K562 (cell line): Measurements from ENCODE around the gene KRT71. TPM values are rescaled to one million over a fixed set of nuclear protein-coding genes. Genes with fewer than 3 reads are reported as not detected.

Experiments used
- ATAC-seq: fragments of 200-7000 bp; cut with Tn5 transposase; 3 replicates; pipeline ENCODE4 v1.9.1; 2020; ENCODE audit warnings: moderate library complexity
- BruUV-seq: library from RNA; stranded (reverse); fragments of 400-500 nt; replicated peaks from 2 replicates; lab custom pipeline; 2021; lab: Mats Ljungman, UMichigan
- CTCF ChIA-PET: fragments of 300-600 bp; formaldehyde crosslinking; extraction: SDS; loops from one replicate; lab custom pipeline; 2021; ENCODE audit warnings: low intra/inter-chr PET ratio; lab: Yijun Ruan, JAX
- POLR2A ChIA-PET: fragments of 300-600, 350-650 bp; sonication (Branson Sonifier 250); formaldehyde crosslinking; extraction: SDS; loops from one replicate; lab custom pipeline; 2021; ENCODE audit warnings: antibody characterized with exemption, inconsistent platforms; lab: Yijun Ruan, JAX
- DNase-seq, 4 experiments: peaks; one replicate each; pipeline versions ENCODE4 v3.0.0 to v3.0.0-alpha.2; 2011 to 2018; ENCODE audit warnings: low spot score in 3 of 4, mixed read lengths in 3 of 4; ENCODE audit errors: extremely low read depth in 1 of 4
- FAIRE-seq: peaks from 2 replicates; lab custom pipeline; 2011; peaks lifted over from hg19 to GRCh38; lab: Jason Lieb, UNC
- H2AFZ ChIP-seq: 2 replicates; pipeline ENCODE4 v1.6.0; 2011; ENCODE audit warnings: low read depth, low read length, control low read depth, inconsistent platforms
- H3K27ac ChIP-seq: fragments of 200-600 bp; 3 replicates; pipeline ENCODE4 v1.8.0; 2011; ENCODE audit warnings: low read depth, mild to moderate bottlenecking, control low read depth, inconsistent platforms, low read length, moderate library complexity, mixed read lengths; ENCODE audit errors: extremely low read depth
- H3K27me3 ChIP-seq, 2 experiments: fragments of 300-600 bp in 1 of 2; 2 replicates in 1 of 2; 3 replicates in 1 of 2; pipeline versions ENCODE4 v1.6.0 to v1.8.0; 2011; ENCODE audit warnings: inconsistent platforms in 2 of 2, low read length in 2 of 2, mild to moderate bottlenecking in 1 of 2, mixed read lengths in 1 of 2, moderate library complexity in 1 of 2; ENCODE audit not compliant: control insufficient read depth in 2 of 2, insufficient read depth in 2 of 2
- H3K36me3 ChIP-seq: fragments of 300-600 bp; 3 replicates; pipeline ENCODE4 v1.8.0; 2011; ENCODE audit warnings: mild to moderate bottlenecking, low read length, inconsistent platforms; ENCODE audit not compliant: control insufficient read depth, insufficient read depth
- H3K4me1 ChIP-seq, 2 experiments: fragments of 200-600 bp in 1 of 2; replicated peaks in 1 of 2; 2 replicates in 1 of 2; 3 replicates in 1 of 2; pipeline versions ENCODE4 v1.5.1 to v1.8.0; 2011; ENCODE audit warnings: inconsistent platforms in 2 of 2, low read length in 2 of 2, mild to moderate bottlenecking in 1 of 2, mixed read lengths in 1 of 2, moderate library complexity in 1 of 2; ENCODE audit not compliant: control insufficient read depth in 2 of 2, insufficient read depth in 2 of 2
- H3K4me2 ChIP-seq: 2 replicates; pipeline ENCODE4 v1.6.1; 2011; ENCODE audit warnings: low read length, control low read depth, inconsistent platforms, mixed read lengths; ENCODE audit not compliant: insufficient read depth
- H3K4me3 ChIP-seq: fragments of 200-600 bp; sonication (generic), shearing (Covaris generic); 2 replicates; pipeline ENCODE4 v1.5.1; 2016; ENCODE audit warnings: control low read depth, inconsistent platforms
- H3K79me2 ChIP-seq: fragments of 200-600 bp; 3 replicates; pipeline ENCODE4 v1.8.0; 2011; ENCODE audit warnings: low read length, inconsistent platforms; ENCODE audit not compliant: control insufficient read depth, insufficient read depth
- H3K9ac ChIP-seq, 2 experiments: 2 replicates each; pipeline versions ENCODE4 v1.6.0 to v1.6.1; 2011; ENCODE audit warnings: low read depth in 2 of 2, low read length in 2 of 2, control low read depth in 1 of 2, inconsistent platforms in 1 of 2, mild to moderate bottlenecking in 1 of 2, mixed read lengths in 1 of 2; ENCODE audit not compliant: insufficient read depth in 1 of 2
- H3K9me1 ChIP-seq: one replicate; pipeline ENCODE4 v1.6.0; 2011; ENCODE audit warnings: inconsistent platforms, mild to moderate bottlenecking, low read length, moderate library complexity; ENCODE audit not compliant: control insufficient read depth, insufficient read depth
- H3K9me3 ChIP-seq: replicated peaks from 2 replicates; pipeline ENCODE4 v1.5.1; 2011; ENCODE audit warnings: low read depth, low read length, inconsistent platforms; ENCODE audit not compliant: control insufficient read depth, insufficient read depth
- H4K20me1 ChIP-seq: replicated peaks from 2 replicates; pipeline ENCODE4 v1.6.1; 2011; ENCODE audit warnings: low read length, inconsistent platforms, mixed read lengths; ENCODE audit not compliant: control insufficient read depth, insufficient read depth
- ARID1B ChIP-seq: fragments of 450-650 bp; IDR thresholded peaks from 2 replicates; pipeline ENCODE4 v1.6.1; 2016; ENCODE audit warnings: antibody characterized with exemption, mild to moderate bottlenecking, inconsistent platforms
- ARID2 ChIP-seq: fragments of 450-650 bp; IDR thresholded peaks from 2 replicates; pipeline ENCODE4 v1.6.1; 2017; ENCODE audit warnings: antibody characterized with exemption, mild to moderate bottlenecking
- CHD1 ChIP-seq: fragments of 200-600 bp; sonication (generic); IDR thresholded peaks from one replicate; pipeline ENCODE4 v1.6.1; 2012; ENCODE audit warnings: mild to moderate bottlenecking, moderate library complexity, low read length, inconsistent platforms
- CHD2 ChIP-seq: IDR thresholded peaks from 2 replicates; pipeline ENCODE4 v1.6.1; 2011; ENCODE audit warnings: low read depth, low read length
- HLTF ChIP-seq: fragments of 450-650 bp; IDR thresholded peaks from 2 replicates; pipeline ENCODE4 v1.6.1; 2016
- JUND ChIP-seq, 2 experiments: IDR thresholded peaks; 2 replicates in 1 of 2; 3 replicates in 1 of 2; pipeline ENCODE4 v1.6.1; 2011; ENCODE audit warnings: borderline replicate concordance in 2 of 2, low read depth in 2 of 2, low read length in 2 of 2, improper control_type of control experiment in 1 of 2, missing biosample characterization in 1 of 2, missing genetic modification characterization in 1 of 2, missing genetic modification reagents in 1 of 2
- MLLT1 ChIP-seq, 2 experiments: fragments of 450-650 bp; IDR thresholded peaks; 2 replicates each; pipeline ENCODE4 v1.6.1; 2016
- PCBP2 ChIP-seq: fragments of 200-400 bp; formaldehyde crosslinking; IDR thresholded peaks from 2 replicates; pipeline ENCODE4 v1.6.1; 2018; ENCODE audit warnings: low read length, low read depth, mild to moderate bottlenecking, moderate library complexity; ENCODE audit not compliant: poor library complexity, severe bottlenecking
- RAD21 ChIP-seq, 2 experiments: fragments of 250-450 bp in 1 of 2; fragments of 450-650 bp in 1 of 2; sonication (Bioruptor Pico) in 1 of 2; formaldehyde crosslinking in 1 of 2; IDR thresholded peaks in 1 of 2; conservative IDR thresholded peaks in 1 of 2; 2 replicates each; pipeline versions ENCODE4 v1.4.0 to v1.8.0; 2020 to 2022; ENCODE audit warnings: mild to moderate bottlenecking in 2 of 2, moderate library complexity in 1 of 2
- ZNF280B ChIP-seq: fragments of 250-450 bp; sonication (Bioruptor Pico); IDR thresholded peaks from 2 replicates; pipeline ENCODE4 v1.5.1; 2021; ENCODE audit warnings: mild to moderate bottlenecking
- ZNF318 ChIP-seq, 2 experiments: fragments of 450-650 bp; IDR thresholded peaks; 2 replicates each; pipeline ENCODE4 v1.6.1; 2016; ENCODE audit warnings: mild to moderate bottlenecking in 2 of 2, borderline replicate concordance in 1 of 2, low read depth in 1 of 2, moderate library complexity in 1 of 2
- WGBS: fragments of 100-300 bp; shearing (Covaris generic); methylation state at CpG from one replicate; pipeline ENCODE4 v1.1.6; 2016; ENCODE audit warnings: low coverage, mixed read lengths; ENCODE audit not compliant: insufficient coverage; ENCODE audit errors: missing lambda C conversion rate; 5-methylcytosine and 5-hydroxymethylcytosine counted together
- in situ Hi-C: fragments of 300-500 bp; cut with MboI; formaldehyde crosslinking; loops from 4 replicates; pipeline ENCODE4 v1.15.0; 2018; ENCODE audit warnings: inconsistent platforms, mixed read lengths
- intact Hi-C: fragments of 100-400 bp; cut with micrococcal nuclease; formaldehyde crosslinking; loops from 2 replicates; pipeline ENCODE4 v1.14.2; 2022
- polyA plus RNA-seq, 8 experiments: library from polyadenylated mRNA; depleted of rRNA in 4 of 8; stranded (reverse) in 5 of 8; unstranded in 3 of 8; fragments of >200 nt; fragmentation: Nextera tagmentation in 2 of 8; fragmentation: Illumina TruSeq in 1 of 8; extraction: Ambion mirVana in 2 of 8; extraction: Trizol in 1 of 8; gene quantifications; 2 replicates each; pipeline versions ENCODE4 v1.2.1 to v1.2.3, GENCODE V29; 2011 to 2014; ENCODE audit warnings: inconsistent platforms in 1 of 8, missing spikeins in 1 of 8
- total RNA-seq, 7 experiments: library from RNA; depleted of rRNA in 6 of 7; stranded (reverse); fragments of >200 nt in 6 of 7; fragmentation: Illumina TruSeq in 2 of 7; extraction: Trizol in 2 of 7; gene quantifications; 2 replicates each; pipeline versions ENCODE4 v1.2.1 to v1.2.3, GENCODE V29; 2011 to 2021; ENCODE audit warnings: low replicate concordance in 1 of 7

Gene KRT71
- total and polyA plus RNA-seq, 9 of the 15 experiments (the other 6 are each of a cell fraction or from before 2014, with no cell fraction given) = not detected

- ATAC-seq = no peak
- Histone ChIP-seq H3K4me3 (no peak overlapping the region), H3K27ac (no peak overlapping the region), H3K9me3 (no peaks in the 10 kb centered on the region), H3K4me1 (no peaks in the 10 kb centered on the region), H3K36me3 (no peaks in the 10 kb centered on the region), H3K9ac (no peak overlapping the region), H4K20me1 (peaks cover 5% of the 10 kb centered on the region; the same call in 1 of the 2 replicates), H3K79me2 (no peaks in the 10 kb centered on the region), H2AFZ (no peak overlapping the region), H3K9me1 (no peaks in the 10 kb centered on the region), H3K4me2 (no peak overlapping the region), H3K27me3 (peaks cover 5 to 46% of the 10 kb centered on the region in 2 experiments; a peak in 4 of 5 replicates)
- BruUV-seq = no TSS peak
- DNase-seq = no peak
- FAIRE-seq = no peak
- intact Hi-C loops (no loop called here), in situ Hi-C loops (no loop called here)
- CTCF ChIA-PET = no interaction called here
- WGBS = 0% methylated on average over 2 of the region's 2 CpGs
- POLR2A ChIA-PET = no interaction called here
- TF ChIP-seq PCBP2 (no peak), ZNF318 (IDR thresholded peaks at IDR 0.05; ENCODE audit: borderline replicate concordance in 1 of 2, low read depth in 1 of 2) (no peak), ARID2 (no peak), CHD2 (no peak), RAD21 (CRISPR knock-in tag; conservative IDR thresholded peaks at IDR 0.05 in 1 of 2, IDR thresholded peaks at IDR 0.05 in 1 of 2) (no peak), ARID1B (no peak), CHD1 (no peak), ZNF280B (no peak), JUND (IDR thresholded peaks at IDR 0.05; ENCODE audit: borderline replicate concordance, low read depth, low read length) (no peak), JUND (tag; IDR thresholded peaks at IDR 0.05; ENCODE audit: borderline replicate concordance, low read depth, low read length) (no peak), HLTF (no peak), MLLT1 (IDR thresholded peaks at IDR 0.05) (no peak)
These were observed 23.5 kb downstream of the KRT71 start for GRCh38 chr12:52529417-52529816.
